ENCODE data around the gene OR5K3.
"Not testable (repeated sequence)": the region's sequence is repeated elsewhere in the genome, so short reads cannot be mapped to it uniquely, and the experiment has no call there.

DNA sequence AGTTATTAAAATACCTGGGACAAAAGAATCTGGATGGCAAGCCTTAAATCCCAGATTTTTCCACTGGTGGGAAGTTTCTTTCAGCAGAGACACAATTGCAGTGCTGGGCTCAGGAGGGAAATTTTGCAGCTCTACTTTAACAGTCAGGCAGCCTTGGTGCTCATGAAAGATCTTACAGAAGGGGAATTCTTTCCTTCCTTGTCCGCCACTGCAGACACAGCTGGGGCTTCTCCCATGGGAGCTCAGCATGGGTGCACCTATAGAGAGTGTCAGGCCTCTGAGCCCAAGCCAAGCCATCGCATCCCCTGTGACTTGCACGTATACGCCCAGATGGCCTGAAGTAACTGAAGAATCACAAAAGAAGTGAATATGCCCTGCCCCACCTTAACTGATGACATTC, 6.0 kb downstream of the OR5K3 start:
- TF ChIP-seq, protein P1, sequence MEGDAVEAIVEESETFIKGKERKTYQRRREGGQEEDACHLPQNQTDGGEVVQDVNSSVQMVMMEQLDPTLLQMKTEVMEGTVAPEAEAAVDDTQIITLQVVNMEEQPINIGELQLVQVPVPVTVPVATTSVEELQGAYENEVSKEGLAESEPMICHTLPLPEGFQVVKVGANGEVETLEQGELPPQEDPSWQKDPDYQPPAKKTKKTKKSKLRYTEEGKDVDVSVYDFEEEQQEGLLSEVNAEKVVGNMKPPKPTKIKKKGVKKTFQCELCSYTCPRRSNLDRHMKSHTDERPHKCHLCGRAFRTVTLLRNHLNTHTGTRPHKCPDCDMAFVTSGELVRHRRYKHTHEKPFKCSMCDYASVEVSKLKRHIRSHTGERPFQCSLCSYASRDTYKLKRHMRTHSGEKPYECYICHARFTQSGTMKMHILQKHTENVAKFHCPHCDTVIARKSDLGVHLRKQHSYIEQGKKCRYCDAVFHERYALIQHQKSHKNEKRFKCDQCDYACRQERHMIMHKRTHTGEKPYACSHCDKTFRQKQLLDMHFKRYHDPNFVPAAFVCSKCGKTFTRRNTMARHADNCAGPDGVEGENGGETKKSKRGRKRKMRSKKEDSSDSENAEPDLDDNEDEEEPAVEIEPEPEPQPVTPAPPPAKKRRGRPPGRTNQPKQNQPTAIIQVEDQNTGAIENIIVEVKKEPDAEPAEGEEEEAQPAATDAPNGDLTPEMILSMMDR (IDR thresholded peaks at IDR 0.05) = not testable (repeated sequence)
- not testable (repeated sequence) for TF ChIP-seq POLR2A (IDR thresholded peaks at IDR 0.05)

All from esophagus squamous epithelium (tissue), 4 donors.